Upper lobe of left lung (tissue), 4 donors: ENCODE data around the gene TAB3.

Source experiments
- CTCF ChIP-seq, 6 experiments: fragments of 450-650 bp in 4 of 6; fragments of 200-600 bp in 2 of 6; sonication (generic) in 2 of 6; IDR thresholded peaks; one replicate each; pipeline ENCODE4 v1.5.1; 2016 to 2019; ENCODE audit warnings: antibody characterized with exemption in 6 of 6
- EP300 ChIP-seq, 4 donors: sonication (generic); formaldehyde crosslinking; IDR thresholded peaks; one replicate each; pipeline ENCODE4 v1.5.1; 2017; ENCODE audit warnings: antibody characterized with exemption in 4 of 4, control low read depth in 2 of 4
- POLR2A ChIP-seq, 4 donors: fragments of 450-650 bp; IDR thresholded peaks; one replicate each; pipeline ENCODE4 v1.5.1; 2016 to 2017; ENCODE audit warnings: antibody characterized with exemption in 4 of 4, mild to moderate bottlenecking in 2 of 4
- POLR2AphosphoS5 ChIP-seq, 2 donors: sonication (generic); formaldehyde crosslinking; IDR thresholded peaks; one replicate each; pipeline ENCODE4 v1.5.1; 2017; ENCODE audit warnings: antibody characterized with exemption in 2 of 2

- TF ChIP-seq CTCF (IDR thresholded peaks at IDR 0.05) (no peak), POLR2A (IDR thresholded peaks at IDR 0.05) (no peak), POLR2AphosphoS5 (IDR thresholded peaks at IDR 0.05) (no peak), EP300 (IDR thresholded peaks at IDR 0.05) (no peak)
Measured at GRCh38 chrX:30798810-30799209, 90.2 kb downstream of the TAB3 start.
